Astrocyte (in vitro differentiated cells and primary cell): ENCODE results near the gene C19orf73.
A peak's percentile ranks its signal among the peaks of the same experiment; 100 is the strongest.

Source experiments
- EZH2 ChIP-seq: IDR thresholded peaks from 2 replicates; pipeline ENCODE4 v1.6.1; 2012; ENCODE audit warnings: mild to moderate bottlenecking, low read length, inconsistent platforms; ENCODE audit not compliant: insufficient read depth
- TF ChIP-seq, protein P1 (sequence below): IDR thresholded peaks from 2 replicates; pipeline ENCODE4 v1.5.1; 2011; ENCODE audit warnings: low read depth, mild to moderate bottlenecking, inconsistent platforms, low read length, moderate library complexity; ENCODE audit not compliant: insufficient read depth

DNA sequence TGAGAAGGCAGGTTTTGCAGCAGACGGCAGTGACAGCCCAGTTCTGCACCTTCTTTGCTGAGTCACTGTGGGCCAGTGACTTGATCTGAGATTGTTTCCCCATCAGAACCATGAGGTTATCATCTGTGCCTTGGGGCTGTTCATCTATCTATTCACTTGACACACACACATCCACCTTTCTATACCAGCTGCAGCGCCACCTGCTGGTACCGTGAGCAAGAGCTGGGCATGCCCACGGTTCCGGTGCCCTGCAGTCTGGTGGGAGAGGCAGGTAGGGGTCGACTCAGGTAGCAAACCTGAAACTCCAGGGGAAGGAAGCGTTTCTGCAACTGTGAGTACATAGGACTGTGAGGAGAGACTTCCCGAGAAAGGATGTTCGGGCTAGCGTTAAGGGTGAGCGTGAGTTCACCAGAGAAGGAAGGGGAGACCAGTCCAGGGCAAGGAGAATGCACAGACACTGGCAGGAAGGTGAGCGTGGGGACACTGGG lies 12.3 kb downstream of the C19orf73 start:
- TF ChIP-seq, protein P1, sequence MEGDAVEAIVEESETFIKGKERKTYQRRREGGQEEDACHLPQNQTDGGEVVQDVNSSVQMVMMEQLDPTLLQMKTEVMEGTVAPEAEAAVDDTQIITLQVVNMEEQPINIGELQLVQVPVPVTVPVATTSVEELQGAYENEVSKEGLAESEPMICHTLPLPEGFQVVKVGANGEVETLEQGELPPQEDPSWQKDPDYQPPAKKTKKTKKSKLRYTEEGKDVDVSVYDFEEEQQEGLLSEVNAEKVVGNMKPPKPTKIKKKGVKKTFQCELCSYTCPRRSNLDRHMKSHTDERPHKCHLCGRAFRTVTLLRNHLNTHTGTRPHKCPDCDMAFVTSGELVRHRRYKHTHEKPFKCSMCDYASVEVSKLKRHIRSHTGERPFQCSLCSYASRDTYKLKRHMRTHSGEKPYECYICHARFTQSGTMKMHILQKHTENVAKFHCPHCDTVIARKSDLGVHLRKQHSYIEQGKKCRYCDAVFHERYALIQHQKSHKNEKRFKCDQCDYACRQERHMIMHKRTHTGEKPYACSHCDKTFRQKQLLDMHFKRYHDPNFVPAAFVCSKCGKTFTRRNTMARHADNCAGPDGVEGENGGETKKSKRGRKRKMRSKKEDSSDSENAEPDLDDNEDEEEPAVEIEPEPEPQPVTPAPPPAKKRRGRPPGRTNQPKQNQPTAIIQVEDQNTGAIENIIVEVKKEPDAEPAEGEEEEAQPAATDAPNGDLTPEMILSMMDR = peak; percentile 69
- no peak for TF ChIP-seq EZH2
